K562 (cell line): Measurements from ENCODE around the gene FGD6. TPM values are rescaled to one million over a fixed set of nuclear protein-coding genes. Genes with fewer than 3 reads are reported as not detected.
A peak's percentile ranks its signal among the peaks of the same experiment; 100 is the strongest.

Experiments used
- ATAC-seq: fragments of 200-7000 bp; cut with Tn5 transposase; 3 replicates; pipeline ENCODE4 v1.9.1; 2020; ENCODE audit warnings: moderate library complexity
- BruUV-seq: library from RNA; stranded (reverse); fragments of 400-500 nt; replicated peaks from 2 replicates; lab custom pipeline; 2021; lab: Mats Ljungman, UMichigan
- CTCF ChIA-PET: fragments of 300-600 bp; formaldehyde crosslinking; extraction: SDS; loops from one replicate; lab custom pipeline; 2021; ENCODE audit warnings: low intra/inter-chr PET ratio; lab: Yijun Ruan, JAX
- POLR2A ChIA-PET: fragments of 300-600, 350-650 bp; sonication (Branson Sonifier 250); formaldehyde crosslinking; extraction: SDS; loops from one replicate; lab custom pipeline; 2021; ENCODE audit warnings: antibody characterized with exemption, inconsistent platforms; lab: Yijun Ruan, JAX
- DNase-seq, 4 experiments: peaks; one replicate each; pipeline versions ENCODE4 v3.0.0 to v3.0.0-alpha.2; 2011 to 2018; ENCODE audit warnings: low spot score in 3 of 4, mixed read lengths in 3 of 4; ENCODE audit errors: extremely low read depth in 1 of 4
- FAIRE-seq: peaks from 2 replicates; lab custom pipeline; 2011; peaks lifted over from hg19 to GRCh38; lab: Jason Lieb, UNC
- H2AFZ ChIP-seq: 2 replicates; pipeline ENCODE4 v1.6.0; 2011; ENCODE audit warnings: low read depth, low read length, control low read depth, inconsistent platforms
- H3K27ac ChIP-seq: fragments of 200-600 bp; 3 replicates; pipeline ENCODE4 v1.8.0; 2011; ENCODE audit warnings: low read depth, mild to moderate bottlenecking, control low read depth, inconsistent platforms, low read length, moderate library complexity, mixed read lengths; ENCODE audit errors: extremely low read depth
- H3K27me3 ChIP-seq, 2 experiments: fragments of 300-600 bp in 1 of 2; 2 replicates in 1 of 2; 3 replicates in 1 of 2; pipeline versions ENCODE4 v1.6.0 to v1.8.0; 2011; ENCODE audit warnings: inconsistent platforms in 2 of 2, low read length in 2 of 2, mild to moderate bottlenecking in 1 of 2, mixed read lengths in 1 of 2, moderate library complexity in 1 of 2; ENCODE audit not compliant: control insufficient read depth in 2 of 2, insufficient read depth in 2 of 2
- H3K36me3 ChIP-seq: fragments of 300-600 bp; 3 replicates; pipeline ENCODE4 v1.8.0; 2011; ENCODE audit warnings: mild to moderate bottlenecking, low read length, inconsistent platforms; ENCODE audit not compliant: control insufficient read depth, insufficient read depth
- H3K4me1 ChIP-seq, 2 experiments: fragments of 200-600 bp in 1 of 2; replicated peaks in 1 of 2; 2 replicates in 1 of 2; 3 replicates in 1 of 2; pipeline versions ENCODE4 v1.5.1 to v1.8.0; 2011; ENCODE audit warnings: inconsistent platforms in 2 of 2, low read length in 2 of 2, mild to moderate bottlenecking in 1 of 2, mixed read lengths in 1 of 2, moderate library complexity in 1 of 2; ENCODE audit not compliant: control insufficient read depth in 2 of 2, insufficient read depth in 2 of 2
- H3K4me2 ChIP-seq: 2 replicates; pipeline ENCODE4 v1.6.1; 2011; ENCODE audit warnings: low read length, control low read depth, inconsistent platforms, mixed read lengths; ENCODE audit not compliant: insufficient read depth
- H3K4me3 ChIP-seq: fragments of 200-600 bp; sonication (generic), shearing (Covaris generic); 2 replicates; pipeline ENCODE4 v1.5.1; 2016; ENCODE audit warnings: control low read depth, inconsistent platforms
- H3K79me2 ChIP-seq: fragments of 200-600 bp; 3 replicates; pipeline ENCODE4 v1.8.0; 2011; ENCODE audit warnings: low read length, inconsistent platforms; ENCODE audit not compliant: control insufficient read depth, insufficient read depth
- H3K9ac ChIP-seq, 2 experiments: 2 replicates each; pipeline versions ENCODE4 v1.6.0 to v1.6.1; 2011; ENCODE audit warnings: low read depth in 2 of 2, low read length in 2 of 2, control low read depth in 1 of 2, inconsistent platforms in 1 of 2, mild to moderate bottlenecking in 1 of 2, mixed read lengths in 1 of 2; ENCODE audit not compliant: insufficient read depth in 1 of 2
- H3K9me1 ChIP-seq: one replicate; pipeline ENCODE4 v1.6.0; 2011; ENCODE audit warnings: inconsistent platforms, mild to moderate bottlenecking, low read length, moderate library complexity; ENCODE audit not compliant: control insufficient read depth, insufficient read depth
- H3K9me3 ChIP-seq: replicated peaks from 2 replicates; pipeline ENCODE4 v1.5.1; 2011; ENCODE audit warnings: low read depth, low read length, inconsistent platforms; ENCODE audit not compliant: control insufficient read depth, insufficient read depth
- H4K20me1 ChIP-seq: replicated peaks from 2 replicates; pipeline ENCODE4 v1.6.1; 2011; ENCODE audit warnings: low read length, inconsistent platforms, mixed read lengths; ENCODE audit not compliant: control insufficient read depth, insufficient read depth
- ARID1B ChIP-seq: fragments of 450-650 bp; IDR thresholded peaks from 2 replicates; pipeline ENCODE4 v1.6.1; 2016; ENCODE audit warnings: antibody characterized with exemption, mild to moderate bottlenecking, inconsistent platforms
- ATF1 ChIP-seq, 2 experiments: fragments of 450-650 bp in 1 of 2; IDR thresholded peaks; 2 replicates each; pipeline ENCODE4 v1.6.1; 2016; ENCODE audit warnings: missing compliant biosample characterization in 1 of 2, missing genetic modification characterization in 1 of 2
- CBX3 ChIP-seq, 2 experiments: IDR thresholded peaks; 1 replicate in 1 of 2; 2 replicates in 1 of 2; pipeline ENCODE4 v1.6.1; 2012; ENCODE audit warnings: inconsistent platforms in 2 of 2, low read length in 2 of 2, borderline replicate concordance in 1 of 2, control low read depth in 1 of 2
- L3MBTL2 ChIP-seq: fragments of 450-650 bp; IDR thresholded peaks from 2 replicates; pipeline ENCODE4 v1.6.1; 2016; ENCODE audit warnings: mild to moderate bottlenecking, moderate library complexity
- POLR2AphosphoS5 ChIP-seq: IDR thresholded peaks from 2 replicates; pipeline ENCODE4 v1.6.1; 2011; ENCODE audit warnings: mild to moderate bottlenecking, low read depth, low read length, moderate library complexity; ENCODE audit not compliant: control insufficient read depth, insufficient read depth
- RUNX1 ChIP-seq: sonication (generic); IDR thresholded peaks from 2 replicates; pipeline ENCODE4 v1.6.1; 2016; ENCODE audit warnings: antibody characterized with exemption, low read depth
- SMARCB1 ChIP-seq: IDR thresholded peaks from 2 replicates; pipeline ENCODE4 v1.6.1; 2011; ENCODE audit warnings: improper control_type of control experiment, low read depth; ENCODE audit not compliant: insufficient read length
- TAF9B ChIP-seq: fragments of 450-650 bp; IDR thresholded peaks from 2 replicates; pipeline ENCODE4 v1.6.1; 2018; ENCODE audit warnings: mild to moderate bottlenecking; ENCODE audit not compliant: partially characterized antibody
- TEAD1 ChIP-seq, 2 experiments: fragments of 450-650 bp in 1 of 2; sonication (generic) in 1 of 2; formaldehyde crosslinking; IDR thresholded peaks; 2 replicates each; pipeline versions ENCODE4 v1.4.0 to v1.8.0; 2020 to 2022; ENCODE audit warnings: mild to moderate bottlenecking in 2 of 2, missing genetic modification reagents in 1 of 2
- XRCC5 ChIP-seq: fragments of 200-400 bp; formaldehyde crosslinking; IDR thresholded peaks from 2 replicates; pipeline ENCODE4 v1.6.1; 2017; ENCODE audit warnings: low read depth, mild to moderate bottlenecking, low read length
- WGBS: fragments of 100-300 bp; shearing (Covaris generic); methylation state at CpG from one replicate; pipeline ENCODE4 v1.1.6; 2016; ENCODE audit warnings: low coverage, mixed read lengths; ENCODE audit not compliant: insufficient coverage; ENCODE audit errors: missing lambda C conversion rate; 5-methylcytosine and 5-hydroxymethylcytosine counted together
- in situ Hi-C: fragments of 300-500 bp; cut with MboI; formaldehyde crosslinking; loops from 4 replicates; pipeline ENCODE4 v1.15.0; 2018; ENCODE audit warnings: inconsistent platforms, mixed read lengths
- intact Hi-C: fragments of 100-400 bp; cut with micrococcal nuclease; formaldehyde crosslinking; loops from 2 replicates; pipeline ENCODE4 v1.14.2; 2022
- polyA plus RNA-seq, 8 experiments: library from polyadenylated mRNA; depleted of rRNA in 4 of 8; stranded (reverse) in 5 of 8; unstranded in 3 of 8; fragments of >200 nt; fragmentation: Nextera tagmentation in 2 of 8; fragmentation: Illumina TruSeq in 1 of 8; extraction: Ambion mirVana in 2 of 8; extraction: Trizol in 1 of 8; gene quantifications; 2 replicates each; pipeline versions ENCODE4 v1.2.1 to v1.2.3, GENCODE V29; 2011 to 2014; ENCODE audit warnings: inconsistent platforms in 1 of 8, missing spikeins in 1 of 8
- total RNA-seq, 7 experiments: library from RNA; depleted of rRNA in 6 of 7; stranded (reverse); fragments of >200 nt in 6 of 7; fragmentation: Illumina TruSeq in 2 of 7; extraction: Trizol in 2 of 7; gene quantifications; 2 replicates each; pipeline versions ENCODE4 v1.2.1 to v1.2.3, GENCODE V29; 2011 to 2021; ENCODE audit warnings: low replicate concordance in 1 of 7
- TF ChIP-seq, protein P1 (sequence below), 2 experiments: fragments of 150-350 bp in 1 of 2; IDR thresholded peaks; 2 replicates each; pipeline ENCODE4 v1.6.1; 2012 to 2016; ENCODE audit warnings: low read depth in 2 of 2, low read length in 2 of 2, mild to moderate bottlenecking in 1 of 2, moderate library complexity in 1 of 2
- TF ChIP-seq, protein P2 (sequence below): fragments of 200-800 bp; sonication (Bioruptor generic); IDR thresholded peaks from 2 replicates; pipeline ENCODE4 v1.6.1; 2017; ENCODE audit warnings: missing genetic modification characterization, missing compliant biosample characterization
- TF ChIP-seq, protein P3 (sequence below): sonication (generic); formaldehyde crosslinking; IDR thresholded peaks from 2 replicates; pipeline ENCODE4 v1.9.0; 2022; ENCODE audit warnings: mild to moderate bottlenecking, missing genetic modification reagents
- TF ChIP-seq, protein P4 (sequence below): fragments of 250-450 bp; sonication (Bioruptor Pico); IDR thresholded peaks from 2 replicates; pipeline ENCODE4 v1.5.0; 2021

Gene FGD6
- total and polyA plus RNA-seq, 9 of the 15 experiments (the other 6 are each of a cell fraction or from before 2014, with no cell fraction given): 1.5 to 11.1 (median 5.8) TPM

GRCh38 chr12:95173392-95174251 lies 43.6 kb downstream of the FGD6 start:
- Histone ChIP-seq H3K79me2 (peaks cover 4% of the 10 kb centered on the region; the same call in 1 of the 3 replicates), H3K4me2 (peak overlapping the region; percentile 67), H3K4me3 (no peak overlapping the region), H2AFZ (peak overlapping the region; percentile 51; the same call in 1 of the 2 replicates), H3K27ac (peak overlapping the region; percentile 59; the same call in 1 of the 3 replicates), H4K20me1 (no peaks in the 10 kb centered on the region), H3K9me1 (no peaks in the 10 kb centered on the region), H3K9me3 (no peaks in the 10 kb centered on the region), H3K9ac (no peak overlapping the region), H3K4me1 (peaks cover 15 to 35% of the 10 kb centered on the region in 2 experiments; a peak in 3 of 5 replicates), H3K36me3 (peaks cover 2% of the 10 kb centered on the region; the same call in 1 of the 3 replicates), H3K27me3 (no peaks in the 10 kb centered on the region)
- ChIA-PET POLR2A (interaction anchor here (0.6 to 2.4 kb wide), 3 partner anchors 8 to 51 kb away, joined by 3 to 7 read pairs (median 4); no protein-coding TSS in a partner anchor), CTCF (no interaction called here)
- in situ Hi-C loops: no loop called here
- ATAC-seq (peak; percentile 80), FAIRE-seq (peak; percentile 88), DNase-seq (peak; percentile 16 to 89 (median 51))
- BruUV-seq: no TSS peak
- intact Hi-C loops: no loop called here
- 1% methylated on average over 8 of the region's 8 CpGs for WGBS
- TF ChIP-seq RUNX1 (0 out of 2 replicates have a peak, but pooled peaks have one; percentile 55), TAF9B (peak; percentile 52), ARID1B (peak; percentile 86), POLR2AphosphoS5 (peak; percentile 95), XRCC5 (0 out of 2 replicates have a peak, but pooled peaks have one; percentile 35), SMARCB1 (no peak), ATF1 (CRISPR knock-in tag; IDR thresholded peaks at IDR 0.05) (no peak), ATF1 (tag; IDR thresholded peaks at IDR 0.05) (peak; percentile 29), CBX3 (IDR thresholded peaks at IDR 0.05; ENCODE audit: borderline replicate concordance in 1 of 2, low read length in 2 of 2) (peak in 1 of 2 experiments; percentile 48; a peak in 1 of 3 replicates), L3MBTL2 (peak; percentile 32; the same call in 1 of the 2 replicates), TEAD1 (CRISPR knock-in tag; IDR thresholded peaks at IDR 0.05) (peak; percentile 8 to 41; a peak in 2 of 4 replicates)
- TF ChIP-seq, protein P1, sequence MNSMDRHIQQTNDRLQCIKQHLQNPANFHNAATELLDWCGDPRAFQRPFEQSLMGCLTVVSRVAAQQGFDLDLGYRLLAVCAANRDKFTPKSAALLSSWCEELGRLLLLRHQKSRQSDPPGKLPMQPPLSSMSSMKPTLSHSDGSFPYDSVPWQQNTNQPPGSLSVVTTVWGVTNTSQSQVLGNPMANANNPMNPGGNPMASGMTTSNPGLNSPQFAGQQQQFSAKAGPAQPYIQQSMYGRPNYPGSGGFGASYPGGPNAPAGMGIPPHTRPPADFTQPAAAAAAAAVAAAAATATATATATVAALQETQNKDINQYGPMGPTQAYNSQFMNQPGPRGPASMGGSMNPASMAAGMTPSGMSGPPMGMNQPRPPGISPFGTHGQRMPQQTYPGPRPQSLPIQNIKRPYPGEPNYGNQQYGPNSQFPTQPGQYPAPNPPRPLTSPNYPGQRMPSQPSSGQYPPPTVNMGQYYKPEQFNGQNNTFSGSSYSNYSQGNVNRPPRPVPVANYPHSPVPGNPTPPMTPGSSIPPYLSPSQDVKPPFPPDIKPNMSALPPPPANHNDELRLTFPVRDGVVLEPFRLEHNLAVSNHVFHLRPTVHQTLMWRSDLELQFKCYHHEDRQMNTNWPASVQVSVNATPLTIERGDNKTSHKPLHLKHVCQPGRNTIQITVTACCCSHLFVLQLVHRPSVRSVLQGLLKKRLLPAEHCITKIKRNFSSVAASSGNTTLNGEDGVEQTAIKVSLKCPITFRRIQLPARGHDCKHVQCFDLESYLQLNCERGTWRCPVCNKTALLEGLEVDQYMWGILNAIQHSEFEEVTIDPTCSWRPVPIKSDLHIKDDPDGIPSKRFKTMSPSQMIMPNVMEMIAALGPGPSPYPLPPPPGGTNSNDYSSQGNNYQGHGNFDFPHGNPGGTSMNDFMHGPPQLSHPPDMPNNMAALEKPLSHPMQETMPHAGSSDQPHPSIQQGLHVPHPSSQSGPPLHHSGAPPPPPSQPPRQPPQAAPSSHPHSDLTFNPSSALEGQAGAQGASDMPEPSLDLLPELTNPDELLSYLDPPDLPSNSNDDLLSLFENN (IDR thresholded peaks at IDR 0.05; ENCODE audit: low read depth in 2 of 2, low read length in 2 of 2): no peak
- TF ChIP-seq, protein P2, sequence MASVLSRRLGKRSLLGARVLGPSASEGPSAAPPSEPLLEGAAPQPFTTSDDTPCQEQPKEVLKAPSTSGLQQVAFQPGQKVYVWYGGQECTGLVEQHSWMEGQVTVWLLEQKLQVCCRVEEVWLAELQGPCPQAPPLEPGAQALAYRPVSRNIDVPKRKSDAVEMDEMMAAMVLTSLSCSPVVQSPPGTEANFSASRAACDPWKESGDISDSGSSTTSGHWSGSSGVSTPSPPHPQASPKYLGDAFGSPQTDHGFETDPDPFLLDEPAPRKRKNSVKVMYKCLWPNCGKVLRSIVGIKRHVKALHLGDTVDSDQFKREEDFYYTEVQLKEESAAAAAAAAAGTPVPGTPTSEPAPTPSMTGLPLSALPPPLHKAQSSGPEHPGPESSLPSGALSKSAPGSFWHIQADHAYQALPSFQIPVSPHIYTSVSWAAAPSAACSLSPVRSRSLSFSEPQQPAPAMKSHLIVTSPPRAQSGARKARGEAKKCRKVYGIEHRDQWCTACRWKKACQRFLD (CRISPR knock-in tag): peak; percentile 65; the same call in 1 of the 2 replicates
- TF ChIP-seq, protein P3, sequence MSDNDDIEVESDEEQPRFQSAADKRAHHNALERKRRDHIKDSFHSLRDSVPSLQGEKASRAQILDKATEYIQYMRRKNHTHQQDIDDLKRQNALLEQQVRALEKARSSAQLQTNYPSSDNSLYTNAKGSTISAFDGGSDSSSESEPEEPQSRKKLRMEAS: no peak
- TF ChIP-seq, protein P4, sequence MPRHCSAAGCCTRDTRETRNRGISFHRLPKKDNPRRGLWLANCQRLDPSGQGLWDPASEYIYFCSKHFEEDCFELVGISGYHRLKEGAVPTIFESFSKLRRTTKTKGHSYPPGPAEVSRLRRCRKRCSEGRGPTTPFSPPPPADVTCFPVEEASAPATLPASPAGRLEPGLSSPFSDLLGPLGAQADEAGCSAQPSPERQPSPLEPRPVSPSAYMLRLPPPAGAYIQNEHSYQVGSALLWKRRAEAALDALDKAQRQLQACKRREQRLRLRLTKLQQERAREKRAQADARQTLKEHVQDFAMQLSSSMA (CRISPR knock-in tag): no peak
